Endothelial cell of umbilical vein (primary cell): ENCODE results near the gene HDAC4. TPM values are rescaled to one million over a fixed set of nuclear protein-coding genes. Genes with fewer than 3 reads are reported as not detected.

Source experiments
- BruUV-seq: library from RNA; stranded (reverse); fragments of 400-500 nt; replicated peaks from 2 replicates; lab custom pipeline; 2021; lab: Mats Ljungman, UMichigan
- CTCF ChIA-PET: fragments of 300-600, 350-600 bp; sonication (Branson Sonifier 250); formaldehyde crosslinking; loops from one replicate; lab custom pipeline; 2021; ENCODE audit warnings: antibody characterized with exemption, inconsistent platforms; lab: Charles Lee
- POLR2A ChIA-PET: fragments of 300-600, 350-600 bp; sonication (Branson Sonifier 250); formaldehyde crosslinking; loops from one replicate; lab custom pipeline; 2021; ENCODE audit warnings: antibody characterized with exemption, inconsistent platforms; lab: Charles Lee
- DNase-seq: peaks from one replicate; pipeline ENCODE4 v3.0.0-alpha.2; 2011; ENCODE audit warnings: low read depth, low spot score
- FAIRE-seq: peaks from 2 replicates; lab custom pipeline; 2011; peaks lifted over from hg19 to GRCh38; lab: Jason Lieb, UNC
- H2AFZ ChIP-seq: 2 replicates; pipeline ENCODE4 v1.6.0; 2012; ENCODE audit warnings: low read depth, low read length, control low read depth, inconsistent platforms
- H3K27ac ChIP-seq: 2 replicates; pipeline ENCODE4 v1.5.1; 2011; ENCODE audit warnings: low read depth, mild to moderate bottlenecking, control low read depth, low read length, moderate library complexity; ENCODE audit not compliant: insufficient read depth
- H3K27me3 ChIP-seq, 2 experiments: 2 replicates each; pipeline versions ENCODE4 v1.6.0 to v1.6.1; 2011; ENCODE audit warnings: low read length in 2 of 2, mixed read lengths in 1 of 2; ENCODE audit not compliant: control insufficient read depth in 2 of 2, insufficient read depth in 2 of 2
- H3K36me3 ChIP-seq, 2 experiments: 2 replicates in 1 of 2; 3 replicates in 1 of 2; pipeline ENCODE4 v1.5.1; 2011; ENCODE audit warnings: low read length in 2 of 2, mild to moderate bottlenecking in 1 of 2, moderate library complexity in 1 of 2; ENCODE audit not compliant: control insufficient read depth in 2 of 2, insufficient read depth in 2 of 2; ENCODE audit errors: extremely low read depth in 1 of 2
- H3K4me1 ChIP-seq: 3 replicates; pipeline ENCODE4 v1.5.1; 2011; ENCODE audit warnings: mild to moderate bottlenecking, low read length; ENCODE audit not compliant: control insufficient read depth, insufficient read depth; ENCODE audit errors: extremely low read depth
- H3K4me2 ChIP-seq: 2 replicates; pipeline ENCODE4 v1.6.1; 2011; ENCODE audit warnings: low read length, control low read depth, mixed read lengths; ENCODE audit not compliant: insufficient read depth
- H3K4me3 ChIP-seq, 3 experiments: fragments of 200-600 bp in 1 of 3; sonication (generic), shearing (Covaris generic) in 1 of 3; replicated peaks in 1 of 3; 2 replicates each; pipeline ENCODE4 v1.5.1; 2011 to 2016; ENCODE audit warnings: control low read depth in 3 of 3, low read length in 3 of 3, mild to moderate bottlenecking in 2 of 3, inconsistent platforms in 1 of 3, low read depth in 1 of 3, moderate library complexity in 1 of 3; ENCODE audit not compliant: insufficient read depth in 1 of 3
- H3K79me2 ChIP-seq: 2 replicates; pipeline ENCODE4 v1.6.0; 2012; ENCODE audit warnings: low read length, inconsistent platforms; ENCODE audit not compliant: control insufficient read depth, insufficient read depth
- H3K9ac ChIP-seq: replicated peaks from 2 replicates; pipeline ENCODE3; 2011; ENCODE audit warnings: low read length, control low read depth; ENCODE audit not compliant: insufficient read depth; ENCODE audit errors: extremely low read depth
- H3K9me1 ChIP-seq: replicated peaks from 3 replicates; pipeline ENCODE4 v1.6.0; 2011; ENCODE audit warnings: mild to moderate bottlenecking, low read length; ENCODE audit not compliant: control insufficient read depth, insufficient read depth; ENCODE audit errors: extremely low read depth
- H3K9me3 ChIP-seq: replicated peaks from 2 replicates; pipeline ENCODE4 v1.5.1; 2012; ENCODE audit warnings: low read length, inconsistent platforms; ENCODE audit not compliant: control insufficient read depth, insufficient read depth
- H4K20me1 ChIP-seq: replicated peaks from 2 replicates; pipeline ENCODE3; 2011; ENCODE audit warnings: mild to moderate bottlenecking, low read length; ENCODE audit not compliant: control insufficient read depth, insufficient read depth; ENCODE audit errors: extremely low read depth
- CTCF ChIP-seq, 2 donors: IDR thresholded peaks; 1 replicate in 1 of 2; 2 replicates in 1 of 2; pipeline ENCODE4 v1.5.1; 2011; ENCODE audit warnings: low read length in 2 of 2, mild to moderate bottlenecking in 2 of 2, moderate library complexity in 2 of 2, control low read depth in 1 of 2, inconsistent platforms in 1 of 2, low read depth in 1 of 2; ENCODE audit not compliant: insufficient read depth in 1 of 2; ENCODE audit errors: extremely low read depth in 1 of 2
- EZH2 ChIP-seq: IDR thresholded peaks from 2 replicates; pipeline ENCODE4 v1.6.1; 2012; ENCODE audit warnings: borderline replicate concordance, low read depth, mild to moderate bottlenecking, moderate library complexity, low read length, inconsistent platforms; ENCODE audit not compliant: severe bottlenecking
- FOS ChIP-seq: IDR thresholded peaks from 2 replicates; pipeline ENCODE4 v1.6.1; 2011; ENCODE audit warnings: mild to moderate bottlenecking, low read length, moderate library complexity, borderline replicate concordance; ENCODE audit not compliant: insufficient read depth
- GATA2 ChIP-seq: IDR thresholded peaks from 2 replicates; pipeline ENCODE4 v1.7.0; 2011; ENCODE audit warnings: low read depth, mild to moderate bottlenecking, moderate library complexity, mixed read lengths, low read length; ENCODE audit not compliant: insufficient read length, insufficient read depth
- JUN ChIP-seq: IDR thresholded peaks from 2 replicates; pipeline ENCODE4 v1.6.1; 2011; ENCODE audit warnings: borderline replicate concordance, low read depth; ENCODE audit not compliant: insufficient read length, insufficient read depth
- MYC ChIP-seq: IDR thresholded peaks from one replicate; pipeline ENCODE4 v1.6.1; 2011; ENCODE audit warnings: mild to moderate bottlenecking, low read depth, low read length
- POLR2A ChIP-seq: IDR thresholded peaks from 2 replicates; pipeline ENCODE4 v1.6.1; 2012; ENCODE audit warnings: low read depth, mild to moderate bottlenecking, control low read depth, low read length
- POLR2AphosphoS5 ChIP-seq: IDR thresholded peaks from 2 replicates; pipeline ENCODE4 v1.6.1; 2012; ENCODE audit warnings: low read depth, mild to moderate bottlenecking, control low read depth, low read length, moderate library complexity; ENCODE audit not compliant: insufficient read depth
- dilution Hi-C: fragments of 300-500 bp; cut with MboI; formaldehyde crosslinking; loops from one replicate; pipeline ENCODE4 v1.15.0; 2019; ENCODE audit warnings: low sequenced_read_pairs; ENCODE audit not compliant: extremely low pct_ligation_motif_present
- intact Hi-C: fragments of 100-400 bp; cut with micrococcal nuclease; formaldehyde crosslinking; loops from one replicate; pipeline ENCODE4 v1.10.0; 2022
- polyA plus RNA-seq, 4 experiments: library from polyadenylated mRNA; depleted of rRNA in 3 of 4; stranded (reverse) in 3 of 4; unstranded in 1 of 4; fragments of >200 nt; gene quantifications; 2 replicates each; pipeline versions ENCODE4 v1.2.1 to v1.2.3, GENCODE V29; 2011 to 2012; ENCODE audit warnings: missing spikeins in 1 of 4
- total RNA-seq: library from RNA; stranded (reverse); gene quantifications from 2 replicates; pipeline ENCODE4 v1.2.3, GENCODE V29; 2021
- TF ChIP-seq, protein P1 (sequence below): IDR thresholded peaks from 2 replicates; pipeline ENCODE4 v1.6.1; 2011; ENCODE audit not compliant: insufficient read depth, insufficient read length

HDAC4 gene
- total and polyA plus RNA-seq, 2 donors (not counting 3 experiments of a cell fraction or from before 2014, with no cell fraction given) = 13.4 to 33.0 TPM

DNA sequence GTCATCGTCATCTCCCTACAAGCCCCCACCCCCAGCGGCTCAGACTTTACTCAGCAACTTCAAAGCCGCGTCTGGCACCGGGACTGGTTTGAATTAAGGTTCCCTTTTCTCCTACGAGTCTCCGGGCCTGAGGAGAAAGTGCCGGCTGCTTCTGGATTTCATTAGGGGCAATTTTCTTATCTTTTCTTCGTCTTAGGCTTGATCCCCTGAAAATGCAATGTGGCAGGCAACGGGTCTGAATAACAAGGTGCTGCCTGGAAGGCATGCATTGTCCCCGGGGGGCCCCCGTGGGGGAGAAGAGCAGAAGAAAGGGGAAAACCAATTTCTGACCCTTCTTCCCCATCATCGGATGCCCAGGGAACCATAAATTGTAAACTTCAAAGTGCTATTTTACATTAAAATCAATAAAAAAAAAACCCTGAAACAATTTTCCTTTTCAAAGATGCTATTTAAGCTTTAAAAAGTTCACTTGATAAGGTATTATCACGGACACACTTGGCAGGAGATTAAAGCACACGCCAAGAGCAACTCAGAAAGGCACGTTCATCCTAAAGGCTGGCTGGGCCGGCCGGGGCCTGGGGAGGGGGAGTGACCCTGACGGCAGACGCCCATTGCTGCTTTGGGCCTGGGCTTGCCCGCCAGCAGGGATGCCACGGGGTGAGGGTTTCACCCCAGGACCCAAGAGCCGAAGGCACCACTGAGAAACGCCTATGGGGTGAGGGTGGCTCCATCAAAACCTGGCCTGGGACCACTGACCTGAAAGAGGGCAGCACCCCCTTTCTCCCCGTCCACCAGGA, 322.5 kb downstream of the HDAC4 start:
- no peaks in the 10 kb centered on the region for H3K27me3 ChIP-seq
- ChIA-PET POLR2A (no interaction called here), CTCF (interaction anchor here (0.8 kb wide), 1 partner anchor 27 kb away, joined by 3 read pairs; no protein-coding TSS in a partner anchor)
- DNase-seq (no peak), FAIRE-seq (no peak)
- no peak overlapping the region for H2AFZ ChIP-seq
- H3K79me2 ChIP-seq = no peaks in the 10 kb centered on the region
- H4K20me1 ChIP-seq = no peaks in the 10 kb centered on the region
- dilution Hi-C loops (no loop called here), intact Hi-C loops (no loop called here)
- BruUV-seq = no TSS peak
- H3K4me2 ChIP-seq = no peak overlapping the region
- H3K9me1 ChIP-seq = no peaks in the 10 kb centered on the region
- H3K9me3 ChIP-seq = no peaks in the 10 kb centered on the region
- H3K4me3 ChIP-seq = no peak overlapping the region
- H3K4me1 ChIP-seq = no peaks in the 10 kb centered on the region
- H3K36me3 ChIP-seq = peaks cover 0 to 6% of the 10 kb centered on the region in 2 experiments
- no peak overlapping the region for H3K27ac ChIP-seq
- no peak for TF ChIP-seq EZH2
- TF ChIP-seq FOS = no peak
- TF ChIP-seq MYC = no peak
- TF ChIP-seq CTCF (IDR thresholded peaks at IDR 0.05; ENCODE audit: extremely low read depth in 1 of 2, insufficient read depth in 1 of 2, low read depth in 1 of 2, low read length in 2 of 2) = no peak
- TF ChIP-seq GATA2 = no peak
- TF ChIP-seq POLR2AphosphoS5 = no peak
- no peak for TF ChIP-seq POLR2A
- TF ChIP-seq JUN = no peak
- TF ChIP-seq, protein P1, sequence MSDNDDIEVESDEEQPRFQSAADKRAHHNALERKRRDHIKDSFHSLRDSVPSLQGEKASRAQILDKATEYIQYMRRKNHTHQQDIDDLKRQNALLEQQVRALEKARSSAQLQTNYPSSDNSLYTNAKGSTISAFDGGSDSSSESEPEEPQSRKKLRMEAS = no peak
- H3K9ac ChIP-seq = no peak overlapping the region
